Skeletal muscle satellite cell (primary cell): ENCODE measurements around the gene ARL5C.
"Not testable (repeated sequence)": the region's sequence is repeated elsewhere in the genome, so short reads cannot be mapped to it uniquely, and the experiment has no call there.

Experiments used
- H3K27me3 ChIP-seq: 2 replicates; pipeline ENCODE4 v1.7.0; 2013; ENCODE audit warnings: low read length; ENCODE audit not compliant: control insufficient read depth, insufficient read depth
- H3K36me3 ChIP-seq: 2 replicates; pipeline ENCODE4 v1.7.0; 2013; ENCODE audit warnings: mild to moderate bottlenecking, control low read depth, low read length; ENCODE audit not compliant: insufficient read depth
- H3K4me1 ChIP-seq: 2 replicates; pipeline ENCODE4 v1.7.0; 2013; ENCODE audit warnings: low read length; ENCODE audit not compliant: control insufficient read depth, insufficient read depth
- H3K4me2 ChIP-seq: 2 replicates; pipeline ENCODE4 v1.7.0; 2013; ENCODE audit warnings: mild to moderate bottlenecking, low read length
- H3K4me3 ChIP-seq: 2 replicates; pipeline ENCODE4 v1.7.0; 2013; ENCODE audit warnings: low read length
- H3K9ac ChIP-seq: 2 replicates; pipeline ENCODE4 v1.7.0; 2013; ENCODE audit warnings: mild to moderate bottlenecking, low read depth, low read length, moderate library complexity
- H3K9me3 ChIP-seq: replicated peaks from 2 replicates; pipeline ENCODE4 v1.7.0; 2013; ENCODE audit warnings: mild to moderate bottlenecking, control low read depth, low read length

Gene ARL5C

DNA sequence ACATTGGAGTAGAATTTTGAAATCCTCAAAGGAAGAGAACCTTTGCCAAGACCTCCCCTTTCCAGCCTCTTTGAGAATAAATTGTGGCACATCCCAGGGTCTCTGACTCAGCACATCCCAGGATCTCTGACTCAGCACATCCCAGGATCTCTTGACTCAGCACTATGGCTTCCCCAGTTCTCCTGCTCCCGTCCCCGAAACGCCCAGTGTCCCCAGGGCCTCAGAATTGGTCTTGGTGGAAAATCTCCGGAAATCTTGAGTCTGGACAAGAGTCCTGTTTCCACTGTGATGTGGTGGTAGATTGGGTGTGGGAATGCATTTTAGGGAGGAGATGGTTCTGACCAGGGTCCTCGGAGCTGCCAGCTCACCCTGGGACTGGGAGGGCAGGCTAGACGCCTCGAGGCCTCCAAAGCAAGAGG, 33.8 kb downstream of the ARL5C start:
- Histone ChIP-seq H3K4me2 (peak overlapping the region; percentile 15), H3K36me3 (no peaks in the 10 kb centered on the region), H3K27me3 (no peaks in the 10 kb centered on the region), H3K9me3 (no peaks in the 10 kb centered on the region), H3K9ac (no peak overlapping the region), H3K4me1 (peaks cover 11% of the 10 kb centered on the region), H3K4me3 (peak overlapping the region; percentile 39)

DNA sequence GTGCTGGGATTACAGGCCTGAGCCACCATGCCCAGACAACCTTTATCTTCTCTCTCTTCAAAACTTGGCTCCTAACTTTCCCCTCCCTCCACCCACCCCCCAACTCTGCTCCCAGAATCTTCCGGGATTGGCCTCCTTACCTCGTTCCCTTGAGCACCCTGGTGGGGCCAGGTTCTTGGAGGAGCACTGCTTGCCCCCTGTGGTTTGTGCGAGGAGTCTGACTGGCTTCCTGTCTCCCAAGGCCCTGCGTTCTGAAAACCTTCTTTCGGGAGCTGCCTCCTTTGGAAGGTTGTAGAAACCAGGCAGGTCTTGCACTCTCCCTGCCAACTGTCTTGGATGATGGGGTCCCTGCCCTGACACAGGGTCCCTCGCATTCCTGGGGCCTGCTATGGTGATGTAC, 34.3 kb downstream of the ARL5C start:
- H3K4me2 ChIP-seq, result no peak overlapping the region
- no peaks in the 10 kb centered on the region for H3K36me3 ChIP-seq
- H3K4me1 ChIP-seq, result peaks cover 11% of the 10 kb centered on the region
- H3K4me3 ChIP-seq, result no peak overlapping the region
- H3K27me3 ChIP-seq, result no peaks in the 10 kb centered on the region
- H3K9me3 ChIP-seq, result no peaks in the 10 kb centered on the region
- no peak overlapping the region for H3K9ac ChIP-seq

- no peak overlapping the region for H3K4me3 ChIP-seq
- H3K4me1 ChIP-seq, result peaks cover 11% of the 10 kb centered on the region
- no peaks in the 10 kb centered on the region for H3K27me3 ChIP-seq
- no peaks in the 10 kb centered on the region for H3K9me3 ChIP-seq
- no peaks in the 10 kb centered on the region for H3K36me3 ChIP-seq
- H3K9ac ChIP-seq, result no peak overlapping the region
- H3K4me2 ChIP-seq, result no peak overlapping the region
Measured at GRCh38 chr17:39130205-39130604, 35.8 kb downstream of the ARL5C start.

DNA sequence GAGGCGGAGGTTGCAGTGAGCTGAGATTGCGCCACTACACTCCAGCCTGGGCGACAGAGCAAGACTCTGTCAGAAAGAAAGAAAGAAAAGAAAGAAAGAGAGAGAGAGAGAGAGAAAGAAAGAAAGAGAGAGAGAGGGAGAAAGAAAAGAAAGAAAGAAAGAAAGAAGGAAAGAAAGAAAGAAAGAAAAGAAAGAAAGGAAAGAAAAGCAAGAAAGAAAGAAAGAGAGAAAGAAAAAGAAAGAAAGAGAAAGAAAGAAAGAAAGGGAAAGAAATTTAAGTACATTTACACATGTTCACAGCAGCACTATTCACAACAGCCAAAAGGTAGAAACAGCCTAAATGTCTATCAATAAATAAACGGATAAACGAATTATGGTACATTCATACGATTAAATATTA, 36.4 kb downstream of the ARL5C start:
- not testable (repeated sequence) for H3K27me3 ChIP-seq, H3K36me3 ChIP-seq, H3K4me3 ChIP-seq, H3K9ac ChIP-seq, H3K4me2 ChIP-seq, H3K9me3 ChIP-seq
- peaks cover 11% of the 10 kb centered on the region for H3K4me1 ChIP-seq

DNA sequence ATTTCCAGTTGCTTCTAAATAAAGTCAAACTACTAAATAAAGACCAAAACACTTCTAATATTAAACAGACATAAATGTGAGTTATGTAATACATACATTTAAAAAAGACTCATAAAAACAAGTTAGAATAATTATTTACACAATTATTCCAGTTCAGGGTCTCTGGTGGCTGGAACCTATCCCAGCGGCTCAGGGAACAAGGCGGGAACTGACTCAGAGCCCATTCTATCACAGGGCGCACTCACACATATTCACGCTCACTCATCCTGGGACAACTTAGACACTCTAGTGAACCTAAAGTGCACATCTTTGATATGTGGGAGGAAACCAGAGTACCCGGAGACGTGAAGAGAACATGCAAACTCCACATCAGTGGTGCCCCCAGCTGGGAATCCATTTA, 39.5 kb downstream of the ARL5C start:
- H3K4me3 ChIP-seq, result no peak overlapping the region
- no peak overlapping the region for H3K9ac ChIP-seq
- no peaks in the 10 kb centered on the region for H3K4me1 ChIP-seq
- no peaks in the 10 kb centered on the region for H3K36me3 ChIP-seq
- H3K4me2 ChIP-seq, result no peak overlapping the region
- no peaks in the 10 kb centered on the region for H3K9me3 ChIP-seq
- no peaks in the 10 kb centered on the region for H3K27me3 ChIP-seq

GRCh38 chr17:39125143-39125875, 40.7 kb downstream of the ARL5C start:
- Histone ChIP-seq H3K36me3 (no peaks in the 10 kb centered on the region), H3K9ac (no peak overlapping the region), H3K4me3 (no peak overlapping the region), H3K27me3 (no peaks in the 10 kb centered on the region), H3K4me1 (no peaks in the 10 kb centered on the region), H3K4me2 (no peak overlapping the region), H3K9me3 (no peaks in the 10 kb centered on the region)

DNA sequence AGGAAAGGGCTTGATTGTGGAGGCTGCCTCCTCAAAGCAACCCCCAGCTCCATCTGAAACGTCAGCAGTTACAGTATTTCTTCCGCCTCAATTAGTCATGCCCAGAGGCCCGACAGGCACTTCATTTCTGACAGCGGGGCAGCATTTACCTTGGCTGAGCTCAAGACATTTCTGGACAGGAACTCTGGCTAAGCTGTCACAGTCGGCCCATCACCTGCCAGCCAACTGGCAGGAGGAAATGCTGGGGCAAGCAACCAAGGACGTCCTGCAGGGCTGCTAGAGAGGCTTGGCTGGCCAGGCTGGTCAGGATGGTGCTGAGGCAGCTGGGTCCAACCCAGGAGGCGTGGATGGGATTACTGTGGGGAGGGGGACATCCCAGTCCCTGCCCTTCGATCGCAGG, 42.3 kb downstream of the ARL5C start:
- Histone ChIP-seq H3K4me1 (no peaks in the 10 kb centered on the region), H3K9ac (no peak overlapping the region), H3K9me3 (no peaks in the 10 kb centered on the region), H3K4me3 (no peak overlapping the region), H3K27me3 (no peaks in the 10 kb centered on the region), H3K36me3 (no peaks in the 10 kb centered on the region), H3K4me2 (no peak overlapping the region)

DNA sequence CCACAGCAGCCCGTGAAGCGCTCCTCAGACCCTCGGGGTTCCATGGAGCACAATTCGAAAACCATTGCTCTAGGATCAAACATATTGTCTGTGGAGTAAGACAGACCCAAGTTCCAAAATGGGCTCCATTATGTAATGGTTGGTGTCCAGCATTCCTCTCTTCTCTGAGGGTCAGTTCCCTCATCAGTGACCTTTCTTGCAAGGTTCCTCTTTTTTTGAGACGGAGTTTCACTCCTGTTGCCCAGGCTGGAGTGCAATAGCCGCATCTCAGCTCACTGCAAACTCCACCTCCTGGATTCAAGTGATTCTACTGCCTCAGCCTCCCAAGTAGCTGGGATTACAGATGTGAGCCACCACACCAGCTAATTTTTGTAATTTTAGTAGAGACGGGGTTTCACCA, 43.0 kb downstream of the ARL5C start:
- Histone ChIP-seq H3K9me3 (no peaks in the 10 kb centered on the region), H3K4me3 (no peak overlapping the region), H3K27me3 (no peaks in the 10 kb centered on the region), H3K4me2 (no peak overlapping the region), H3K4me1 (no peaks in the 10 kb centered on the region), H3K36me3 (no peaks in the 10 kb centered on the region), H3K9ac (no peak overlapping the region)

DNA sequence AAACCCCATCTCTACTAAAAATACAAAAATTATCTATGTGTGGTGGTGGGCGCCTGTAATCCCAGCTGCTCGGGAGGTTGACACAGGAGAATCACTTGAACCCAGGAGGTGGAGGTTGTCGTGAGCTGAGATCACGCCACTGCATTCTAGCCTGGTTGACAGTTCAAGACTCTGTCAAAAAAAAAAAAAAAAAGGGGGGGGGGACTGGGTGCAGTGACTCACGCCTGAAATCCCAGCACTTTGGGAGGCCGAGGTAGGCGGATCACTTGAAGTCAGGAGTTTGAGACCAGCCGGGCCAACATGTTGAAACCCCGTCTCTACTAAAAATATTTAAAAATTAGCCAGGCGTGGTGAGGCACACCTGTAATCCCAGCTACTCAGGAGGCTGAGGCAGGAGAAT, 44.0 kb downstream of the ARL5C start:
- not testable (repeated sequence) for H3K27me3 ChIP-seq, H3K4me1 ChIP-seq, H3K4me2 ChIP-seq, H3K4me3 ChIP-seq, H3K9me3 ChIP-seq, H3K9ac ChIP-seq, H3K36me3 ChIP-seq

GRCh38 chr17:39118674-39119419, 47.1 kb downstream of the ARL5C start:
- Histone ChIP-seq H3K4me3 (no peak overlapping the region), H3K4me1 (peaks cover 12% of the 10 kb centered on the region), H3K9me3 (no peaks in the 10 kb centered on the region)

GRCh38 chr17:39116224-39116623, 49.7 kb downstream of the ARL5C start:
- Histone ChIP-seq H3K27me3 (peaks cover 8% of the 10 kb centered on the region), H3K9me3 (no peaks in the 10 kb centered on the region)

More at GRCh38 chr17:39118674-39119419, 47.1 kb downstream of the ARL5C start:
- Histone ChIP-seq H3K4me2 (no peak overlapping the region), H3K27me3 (no peaks in the 10 kb centered on the region), H3K36me3 (no peaks in the 10 kb centered on the region), H3K9ac (no peak overlapping the region)

GRCh38 chr17:39115135-39115534, 50.8 kb downstream of the ARL5C start:
- H3K4me1 ChIP-seq, result peaks cover 12% of the 10 kb centered on the region
- H3K4me2 ChIP-seq, result peak overlapping the region; percentile 63
- peaks cover 8% of the 10 kb centered on the region for H3K27me3 ChIP-seq
- no peak overlapping the region for H3K4me3 ChIP-seq
- H3K36me3 ChIP-seq, result no peaks in the 10 kb centered on the region
- no peaks in the 10 kb centered on the region for H3K9me3 ChIP-seq
- H3K9ac ChIP-seq, result peak overlapping the region; percentile 7

More at GRCh38 chr17:39116224-39116623, 49.7 kb downstream of the ARL5C start:
- Histone ChIP-seq H3K36me3 (no peaks in the 10 kb centered on the region), H3K4me1 (peaks cover 12% of the 10 kb centered on the region), H3K9ac (no peak overlapping the region), H3K4me3 (no peak overlapping the region), H3K4me2 (no peak overlapping the region)
